GM19397 (cell line): ENCODE data around the gene ZNF10.

Experiments
- ATAC-seq: cut with Tn5 transposase; IDR thresholded peaks from one replicate; pipeline ENCODE4 v1.9.1; 2021; ENCODE audit warnings: mild to moderate bottlenecking, moderate library complexity; ENCODE audit not compliant: unreplicated experiment

Gene ZNF10

GRCh38 chr12:133130038-133130807, at the start of gene ZNF10, which contains the start of gene ZNF891:
TSS of gene ZNF10 (plus strand) at chr12:133130627. CDS start at chr12:133144493, 13,866 bp downstream.
TSS of gene ZNF891 (minus strand) at chr12:133130274. CDS start at chr12:133121918, 8,356 bp downstream.
- peak; percentile 93 for ATAC-seq

GRCh38 chr12:133081159-133081780, 49.2 kb upstream of the ZNF10 start:
- no peak for ATAC-seq

- no peak for ATAC-seq
Measured at GRCh38 chr12:133083345-133083744, 47.1 kb upstream of the ZNF10 start.

- ATAC-seq: no peak
Measured at GRCh38 chr12:133105620-133106019, 24.8 kb upstream of the ZNF10 start.

GRCh38 chr12:133106253-133106652, 24.2 kb upstream of the ZNF10 start:
- ATAC-seq: no peak

- ATAC-seq: no peak
Measured at GRCh38 chr12:133107121-133107520, 23.3 kb upstream of the ZNF10 start.

- ATAC-seq: no peak
Measured at GRCh38 chr12:133108150-133108549, 22.3 kb upstream of the ZNF10 start.

GRCh38 chr12:133120385-133121191, 9.8 kb upstream of the ZNF10 start:
- no peak for ATAC-seq

- ATAC-seq: no peak
Measured at GRCh38 chr12:133124674-133125073, 5.8 kb upstream of the ZNF10 start.

GRCh38 chr12:133129368-133130037, 924 bp upstream of the ZNF10 start:
- no peak for ATAC-seq

- no peak for ATAC-seq
Measured at GRCh38 chr12:133130808-133131128, 341 bp downstream of the ZNF10 start.

- no peak for ATAC-seq
Measured at GRCh38 chr12:133135747-133136146, 5.3 kb downstream of the ZNF10 start.

GRCh38 chr12:133145981-133146380, 15.6 kb downstream of the ZNF10 start:
- no peak for ATAC-seq

GRCh38 chr12:133156125-133156690, 25.8 kb downstream of the ZNF10 start:
- ATAC-seq: no peak

GRCh38 chr12:133165776-133166175, 35.3 kb downstream of the ZNF10 start:
- no peak for ATAC-seq

- ATAC-seq: no peak
Measured at GRCh38 chr12:133172491-133172890, 42.1 kb downstream of the ZNF10 start.

GRCh38 chr12:133174901-133175300, 44.5 kb downstream of the ZNF10 start:
- ATAC-seq: no peak

- no peak for ATAC-seq
Measured at GRCh38 chr12:133180669-133181068, 50.2 kb downstream of the ZNF10 start.

GRCh38 chr12:133181238-133181959, 51.0 kb downstream of the ZNF10 start, which contains the start of gene ZNF268:
TSS of gene ZNF268 (plus strand) at chr12:133181495. CDS start at chr12:133181998, 503 bp downstream.
- ATAC-seq: peak; percentile 93

GRCh38 chr12:133190176-133190575, 59.7 kb downstream of the ZNF10 start:
- no peak for ATAC-seq
